ENCODE measurements around the gene DNAJA4.

GRCh38 chr15:78256044-78256437, 8.3 kb upstream of the DNAJA4 start:
- no peak for TF ChIP-seq GATA2 (IDR thresholded peaks at IDR 0.05; ENCODE audit: low read depth, low read length)
- no peak for TF ChIP-seq GATA3 (IDR thresholded peaks at IDR 0.05; ENCODE audit: low read depth, low read length)
